HG03135 (cell line): Measurements from ENCODE around the gene AXIN1.
"Not testable (repeated sequence)": the region's sequence is repeated elsewhere in the genome, so short reads cannot be mapped to it uniquely, and the experiment has no call there.

Source experiments
- ATAC-seq: cut with Tn5 transposase; IDR thresholded peaks from one replicate; pipeline ENCODE4 v1.9.1; 2021; ENCODE audit warnings: mild to moderate bottlenecking, moderate library complexity; ENCODE audit not compliant: unreplicated experiment

AXIN1 gene

DNA sequence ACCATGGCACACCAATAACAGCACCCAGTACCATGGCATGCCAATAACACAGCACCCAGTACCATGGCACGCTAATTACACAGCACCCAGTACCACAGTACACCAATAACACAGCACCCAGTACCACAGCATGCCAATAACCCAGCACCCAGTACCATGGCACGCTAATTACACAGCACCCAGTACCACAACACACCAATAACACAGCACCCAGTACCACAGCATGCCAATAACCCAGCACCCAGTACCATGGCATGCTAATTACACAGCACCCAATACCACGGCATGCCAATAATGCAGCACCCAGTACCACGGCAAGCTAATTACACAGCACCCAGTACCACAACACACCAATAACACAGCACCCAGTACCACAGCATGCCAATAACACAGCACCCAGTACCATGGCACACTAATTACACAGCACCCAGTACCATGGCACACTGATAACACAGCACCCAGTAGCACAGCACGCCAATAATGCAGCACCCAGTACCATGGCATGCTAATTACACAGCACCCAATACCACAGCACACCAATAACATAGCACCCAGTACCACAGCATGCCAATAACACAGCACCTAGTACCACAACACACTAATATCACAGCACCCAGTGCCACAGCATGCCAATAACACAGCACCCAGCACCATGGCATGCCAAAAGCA, 18.2 kb downstream of the AXIN1 start:
- ATAC-seq, result not testable (repeated sequence)

DNA sequence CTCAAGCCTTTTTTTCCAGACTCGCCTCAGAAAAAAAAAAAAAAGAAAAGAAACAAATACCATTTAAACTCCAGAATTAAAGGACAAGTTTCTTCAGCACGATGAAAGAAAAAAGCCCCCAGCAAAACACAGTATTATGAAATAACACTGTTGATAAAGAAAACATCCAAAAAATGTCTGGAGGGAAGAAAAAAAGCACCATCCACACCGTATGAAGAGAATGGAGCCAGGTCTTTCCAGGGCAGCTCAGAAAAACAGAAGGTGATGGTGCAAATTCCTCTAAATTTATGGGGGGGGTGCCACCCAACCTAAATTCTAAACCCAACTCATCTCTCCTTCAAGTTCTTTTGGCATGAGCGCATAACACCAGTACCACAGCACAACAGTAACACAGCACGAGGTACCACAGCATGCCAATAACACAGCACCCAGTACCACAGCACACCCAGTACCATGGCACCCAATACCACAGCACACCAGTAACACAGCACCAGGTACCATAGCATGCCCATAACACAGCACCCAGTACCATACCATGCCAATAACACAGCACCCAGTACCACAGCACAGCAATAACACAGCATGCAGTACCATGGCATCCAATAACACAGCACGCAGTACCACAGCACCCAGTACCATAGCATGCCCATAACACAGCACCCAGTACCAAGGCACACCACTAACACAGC, 19.0 kb downstream of the AXIN1 start:
- ATAC-seq, result no peak

DNA sequence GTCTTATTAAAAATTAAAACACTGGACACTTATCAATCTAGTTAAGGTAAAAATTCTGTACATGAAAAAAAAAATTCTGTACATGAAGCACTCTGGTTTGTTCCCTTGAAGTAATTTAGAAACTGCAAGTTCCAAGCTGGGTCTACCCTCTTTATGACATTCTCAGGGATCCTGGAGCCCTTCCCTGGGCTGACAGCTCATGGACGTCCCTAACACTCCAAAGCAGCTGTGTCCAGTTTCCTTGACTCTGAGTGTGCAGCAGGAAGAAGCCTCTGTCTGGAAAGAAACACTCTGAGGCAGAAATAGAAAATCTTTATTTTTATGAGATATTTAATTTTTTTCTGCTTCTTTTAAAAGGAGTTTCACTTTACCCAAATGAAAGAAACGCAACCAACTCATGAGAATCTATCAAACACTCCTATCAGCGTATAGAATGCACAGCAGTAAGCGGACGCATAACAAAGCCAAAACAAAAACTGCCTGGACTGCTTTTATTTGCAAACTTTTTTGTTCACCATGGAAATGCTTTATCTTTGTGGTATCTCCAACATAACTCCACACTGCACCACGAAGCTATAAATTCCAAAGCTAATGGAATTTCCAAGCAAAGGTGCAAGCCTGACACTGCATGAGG, 21.2 kb downstream of the AXIN1 start:
- ATAC-seq, result not testable (repeated sequence)

DNA sequence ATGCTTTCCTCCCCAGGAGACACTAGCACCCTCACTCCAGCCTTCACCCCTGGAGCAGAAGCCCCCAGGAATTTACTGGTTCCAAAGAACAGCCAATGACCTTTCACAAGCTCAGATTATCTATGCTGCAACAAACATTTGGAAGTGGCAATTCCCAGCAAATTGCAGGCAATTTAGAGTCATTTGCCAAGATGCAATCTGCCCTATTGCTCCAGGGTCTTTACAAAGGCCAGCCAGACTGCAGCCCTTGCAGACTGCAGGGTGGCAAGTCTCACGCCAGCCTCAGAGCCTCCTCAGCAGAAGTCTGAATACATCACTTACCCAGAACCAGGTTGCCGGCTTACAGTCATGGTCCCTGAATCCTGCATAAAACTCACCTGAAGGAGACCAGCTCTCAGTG, 21.8 kb downstream of the AXIN1 start:
- no peak for ATAC-seq

DNA sequence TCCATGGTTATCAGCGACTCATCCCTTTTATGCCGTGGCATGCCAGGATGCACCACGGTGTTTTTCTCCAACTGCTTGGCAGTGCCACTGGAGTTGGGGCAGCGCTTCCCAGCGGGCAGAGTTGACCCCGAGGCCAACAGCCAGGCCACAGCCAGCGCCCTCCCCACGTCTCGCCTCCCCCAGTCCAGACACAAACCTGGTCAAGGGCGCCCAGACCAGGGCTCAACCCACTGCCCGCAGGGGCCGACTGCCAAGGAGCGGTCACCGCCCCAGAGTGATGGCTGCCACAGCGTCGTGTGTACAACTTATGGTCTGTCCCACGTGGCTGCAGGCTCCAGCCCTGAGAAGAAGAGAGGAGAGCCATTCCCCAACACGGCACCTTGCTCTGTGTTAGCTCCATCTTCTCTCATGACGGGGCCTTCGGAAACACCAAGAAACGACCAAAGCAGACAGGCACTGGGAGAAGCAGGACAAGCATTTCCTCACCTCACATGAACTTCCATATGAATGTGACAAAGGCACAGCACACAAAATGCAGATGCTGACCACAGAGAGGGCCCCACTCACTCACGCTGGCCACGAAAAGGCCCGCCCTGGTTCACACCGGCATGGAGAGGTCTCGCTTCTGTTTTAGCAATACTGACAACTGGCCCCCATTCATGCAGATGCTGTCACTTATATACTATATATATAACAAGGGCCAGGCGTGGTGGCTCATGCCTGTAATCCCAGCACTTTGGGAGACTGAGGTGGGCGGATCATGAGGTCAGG, 27.0 kb downstream of the AXIN1 start:
- ATAC-seq, result no peak

DNA sequence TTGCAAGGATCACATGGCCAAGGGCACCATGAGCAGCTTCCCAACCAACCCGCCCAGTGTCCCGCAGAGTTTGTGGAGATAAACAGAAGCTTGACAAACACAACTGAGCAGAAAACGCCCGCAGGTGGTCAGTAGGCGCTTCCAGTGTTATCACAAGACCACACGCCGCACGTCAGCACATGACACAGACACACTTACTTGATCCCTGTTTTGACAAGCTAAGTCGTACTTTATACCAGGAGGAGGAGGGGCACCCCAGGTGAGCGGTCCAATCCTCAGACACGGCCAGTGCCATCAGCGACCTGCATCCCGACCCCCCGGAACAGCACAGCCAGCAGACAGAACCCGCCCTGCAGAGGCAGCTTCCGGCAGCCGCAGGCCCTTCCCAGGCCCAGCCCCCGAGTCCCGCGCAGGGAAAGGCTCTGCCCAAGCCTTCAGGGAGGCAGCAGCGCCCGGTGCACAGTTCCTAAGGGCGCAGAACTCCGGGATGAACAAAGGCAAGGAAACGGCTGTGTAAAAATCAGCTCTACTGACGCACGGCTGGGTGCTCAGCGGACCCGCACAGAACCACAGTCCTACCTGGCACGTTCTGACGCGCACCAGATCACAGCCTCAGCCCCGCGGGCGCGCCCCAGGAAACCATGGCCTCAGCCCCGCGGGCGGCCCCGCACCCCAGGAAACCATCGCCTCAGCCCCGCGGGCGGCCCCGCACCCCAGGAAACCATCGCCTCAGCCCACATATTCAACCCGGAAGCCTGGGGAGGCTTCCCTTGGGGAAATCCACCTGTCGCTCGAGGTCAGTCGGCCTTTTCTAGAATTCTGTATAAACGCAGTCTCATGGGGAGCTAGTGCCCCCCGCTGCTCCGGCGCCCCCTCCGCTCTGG, 27.8 kb downstream of the AXIN1 start:
- no peak for ATAC-seq

DNA sequence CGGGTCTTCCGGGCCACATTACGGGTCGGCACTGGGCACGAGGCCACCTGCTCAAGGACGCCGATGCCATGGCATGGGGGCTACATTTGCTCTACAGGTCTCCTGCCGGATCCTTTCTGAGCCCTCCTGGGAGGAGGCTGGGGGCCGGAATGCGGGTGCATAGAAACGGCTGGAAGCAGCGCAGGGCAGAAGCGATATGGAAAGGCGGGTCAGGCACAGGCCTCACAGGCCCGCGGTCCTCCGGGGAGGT, 28.4 kb downstream of the AXIN1 start:
- ATAC-seq, result no peak

DNA sequence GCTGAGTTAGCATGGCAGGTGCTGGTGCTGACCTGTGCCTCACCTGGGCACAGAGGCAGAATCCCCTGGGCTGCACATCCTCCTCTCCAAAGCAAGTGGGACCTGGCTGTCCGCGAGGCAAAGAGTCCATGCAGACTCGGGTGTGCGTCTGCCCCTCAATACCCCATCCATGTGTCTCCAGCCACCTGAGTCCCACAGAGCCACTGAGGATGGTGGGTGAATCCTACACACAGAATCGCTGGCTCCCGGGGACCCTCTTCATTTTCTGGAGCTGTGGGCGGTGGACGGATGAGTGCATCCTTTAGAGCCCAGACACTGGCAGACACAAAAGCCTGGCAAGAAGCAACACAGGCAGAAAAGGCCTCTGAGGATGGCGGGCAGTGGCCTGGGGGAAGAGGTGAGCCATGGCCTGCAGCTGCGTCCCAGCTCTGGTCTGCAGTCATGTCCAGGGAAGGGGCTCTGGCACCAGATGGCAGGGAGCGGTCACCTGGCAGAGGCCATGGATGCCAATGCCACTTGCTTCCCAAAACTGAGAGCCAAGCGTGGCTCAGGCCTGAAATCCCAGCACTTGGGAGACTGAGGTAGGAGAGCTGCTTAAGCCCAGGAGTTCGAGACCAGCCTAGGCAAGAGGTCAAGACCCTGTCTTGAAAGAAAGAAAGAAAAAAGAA, 29.9 kb downstream of the AXIN1 start:
- ATAC-seq, result no peak

DNA sequence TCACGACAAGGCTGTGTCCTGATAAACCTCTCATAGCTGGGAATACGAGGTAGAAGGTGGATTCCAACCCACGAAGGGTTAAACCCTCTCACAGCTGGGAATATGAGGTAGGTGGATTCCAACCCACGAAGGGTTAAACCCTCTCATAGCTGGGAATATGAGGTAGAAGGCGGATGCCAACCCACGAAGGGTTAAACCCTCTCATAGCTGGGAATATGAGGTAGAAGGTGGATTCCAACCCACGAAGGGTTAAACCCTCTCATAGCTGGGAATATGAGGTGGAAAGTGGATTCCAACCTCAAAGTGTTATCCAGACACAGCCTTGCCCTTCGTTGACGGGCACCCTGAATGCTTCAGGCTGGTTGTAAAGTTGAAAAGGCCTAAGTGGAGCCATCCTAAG, 31.0 kb downstream of the AXIN1 start:
- ATAC-seq, result no peak

DNA sequence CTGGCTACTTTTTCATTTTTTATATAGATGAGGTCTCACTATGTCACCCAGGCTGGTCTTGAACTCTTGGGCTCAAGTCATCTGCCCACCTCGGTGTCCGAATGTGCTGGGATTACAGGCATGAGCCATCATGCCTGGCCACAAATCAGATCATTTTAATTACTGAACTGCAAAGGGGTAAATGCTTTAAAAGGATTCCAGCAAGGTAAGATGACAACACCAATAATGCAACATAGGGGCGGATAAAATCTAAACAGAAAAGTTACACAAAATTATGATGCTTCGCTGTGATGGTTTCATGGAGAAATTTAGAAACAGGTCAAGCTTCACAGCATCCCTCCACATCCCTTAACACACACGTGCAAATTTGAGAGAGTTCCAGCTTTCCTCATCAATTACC, 32.3 kb downstream of the AXIN1 start:
- no peak for ATAC-seq

DNA sequence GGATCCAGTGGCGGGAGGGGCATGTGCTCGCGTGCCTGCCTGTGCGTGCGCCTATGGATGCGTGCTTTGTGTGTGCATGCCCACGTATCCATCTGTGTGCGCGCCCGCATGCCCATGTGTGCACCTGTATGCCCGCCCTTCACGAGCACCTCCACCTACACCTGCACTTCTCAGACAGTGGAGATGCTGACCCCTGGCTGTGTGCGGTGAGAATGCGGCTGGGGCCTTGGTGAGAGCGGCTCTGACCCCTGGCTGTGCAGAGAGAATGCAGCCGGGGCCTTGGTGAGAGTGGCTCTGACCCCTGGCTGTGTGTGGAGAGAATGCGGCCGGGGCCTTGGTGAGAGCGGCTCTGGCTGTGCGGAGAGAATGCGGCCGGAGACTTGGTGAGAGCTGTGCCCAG, 33.9 kb downstream of the AXIN1 start:
- no peak for ATAC-seq

DNA sequence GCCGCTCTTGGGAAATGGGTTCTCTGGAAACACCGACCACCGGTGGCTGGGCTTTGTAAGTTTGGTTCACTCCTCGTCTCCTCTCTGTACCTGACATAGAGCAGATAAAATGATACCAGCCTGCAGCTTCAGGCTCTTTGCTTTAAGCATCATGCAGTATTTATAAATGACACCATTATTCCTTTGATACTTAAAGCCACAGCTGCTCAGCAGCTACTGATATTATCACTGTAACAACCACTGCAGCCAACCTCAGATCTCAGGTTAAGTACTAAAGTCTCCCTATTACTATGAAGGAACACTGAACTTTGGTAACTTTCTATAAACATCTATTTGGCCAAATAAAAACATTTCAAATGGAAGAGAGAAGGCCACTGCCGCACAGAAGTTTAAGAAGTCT, 34.9 kb downstream of the AXIN1 start:
- no peak for ATAC-seq

DNA sequence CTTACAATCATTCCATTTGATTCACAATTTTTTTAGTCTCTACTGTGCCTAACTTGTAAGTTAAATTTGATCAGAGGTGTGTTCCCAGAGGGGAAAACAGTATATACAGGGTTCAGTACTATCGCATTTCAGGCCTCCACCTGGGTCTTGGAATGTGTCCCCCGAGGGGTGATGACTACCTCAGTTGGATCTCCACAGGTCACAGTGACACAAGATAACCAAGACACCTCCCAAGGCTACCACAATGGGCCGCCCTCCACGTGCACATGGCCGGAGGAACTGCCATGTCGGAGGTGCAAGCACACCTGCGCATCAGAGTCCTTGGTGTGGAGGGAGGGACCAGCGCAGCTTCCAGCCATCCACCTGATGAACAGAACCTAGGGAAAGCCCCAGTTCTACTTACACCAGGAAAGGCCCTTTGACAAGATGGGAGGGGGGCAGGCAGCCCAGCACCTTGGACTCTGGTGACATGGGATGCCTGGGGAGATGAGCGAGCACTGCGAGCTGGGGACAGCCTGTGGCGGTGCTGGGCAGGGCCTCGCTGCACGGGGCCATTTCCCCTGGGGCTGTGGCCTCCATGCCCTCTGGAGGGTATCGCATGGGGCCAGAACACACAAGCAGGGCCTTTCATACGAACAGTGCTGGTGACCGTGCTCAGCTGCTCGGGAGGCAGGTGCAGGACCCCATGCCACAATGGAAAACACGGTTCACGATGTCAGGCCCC, 35.6 kb downstream of the AXIN1 start:
- ATAC-seq, result no peak

DNA sequence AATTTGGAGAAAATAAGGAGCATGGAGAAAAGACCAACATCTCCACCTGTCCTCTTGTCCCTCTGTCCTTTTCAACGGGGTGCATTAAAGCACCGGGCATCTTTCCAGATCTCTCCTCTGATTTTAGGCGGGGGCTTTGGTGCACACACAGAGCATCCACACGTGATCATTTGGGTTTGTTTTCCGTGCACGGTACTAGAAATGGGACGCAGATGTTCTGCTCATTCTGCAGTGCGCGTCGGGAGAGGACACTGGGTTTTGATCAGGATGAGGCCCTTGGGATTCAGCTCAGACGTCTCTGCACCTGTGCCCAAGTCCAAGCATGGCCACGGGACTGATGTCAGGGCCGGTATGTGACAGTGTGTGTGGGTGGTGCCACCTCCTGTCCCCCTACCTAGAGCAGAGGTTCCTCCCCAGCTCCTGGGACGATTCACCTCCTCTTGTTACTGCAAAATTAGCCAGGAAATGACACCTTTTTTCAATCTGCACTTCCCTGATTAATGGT, 37.7 kb downstream of the AXIN1 start:
- ATAC-seq, result no peak

DNA sequence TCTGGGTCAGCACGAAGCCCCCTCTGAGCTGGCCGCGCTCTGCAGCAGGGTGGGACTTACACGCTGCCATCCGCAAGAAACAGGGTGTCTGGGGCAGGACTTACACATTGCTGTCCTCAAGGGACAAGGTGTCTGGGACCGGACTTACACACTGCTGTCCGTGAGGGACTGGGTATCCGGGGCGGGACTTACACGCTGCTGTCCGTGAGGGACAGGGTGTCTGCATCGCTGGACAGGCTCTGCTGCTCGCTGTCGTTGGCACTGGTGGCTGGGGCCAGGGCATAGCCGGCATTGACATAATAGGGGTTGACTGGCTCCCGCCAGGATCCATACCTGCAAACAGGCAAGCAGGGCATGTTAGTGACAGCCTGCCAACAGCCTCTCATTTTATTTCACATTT, 38.2 kb downstream of the AXIN1 start:
- ATAC-seq, result no peak

DNA sequence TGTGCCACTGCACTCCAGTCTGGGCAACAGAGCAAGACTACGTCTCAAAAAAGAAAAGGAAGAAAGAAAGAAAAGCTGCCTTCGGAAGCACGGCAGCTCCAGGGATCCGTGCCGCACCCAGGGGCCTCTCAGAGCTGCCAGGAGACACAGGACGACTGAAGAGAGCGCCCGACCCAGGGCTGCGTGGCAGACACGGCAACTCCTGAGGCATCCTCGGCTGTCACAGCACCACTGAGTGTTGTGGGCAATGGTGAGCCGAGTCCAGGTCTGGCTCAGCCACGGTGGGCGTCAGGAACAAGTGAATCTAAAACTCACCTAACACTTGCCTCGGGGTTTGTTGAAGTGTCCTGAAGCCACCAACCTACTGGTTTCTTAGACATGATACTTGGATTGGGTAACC, 40.8 kb downstream of the AXIN1 start:
- ATAC-seq, result no peak

DNA sequence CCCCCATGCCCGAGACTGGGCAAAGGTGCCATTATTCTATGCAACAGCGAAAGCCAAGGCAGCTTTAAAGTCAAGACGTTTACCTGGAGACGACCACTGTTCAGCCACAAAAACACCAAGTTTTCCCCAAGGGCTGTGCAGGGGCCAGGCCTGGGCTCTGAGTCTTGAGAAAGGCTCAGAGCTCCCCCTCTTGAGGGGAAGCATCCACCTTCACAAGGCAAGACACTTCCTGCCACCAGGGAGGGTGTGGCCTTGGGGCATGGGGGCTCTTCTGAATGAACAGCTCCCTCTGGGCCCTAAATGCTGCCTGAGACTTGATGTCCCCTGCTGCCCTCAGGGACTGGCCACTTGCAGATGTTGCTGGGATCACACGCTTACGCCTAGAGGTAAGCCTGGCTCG, 43.0 kb downstream of the AXIN1 start:
- no peak for ATAC-seq

DNA sequence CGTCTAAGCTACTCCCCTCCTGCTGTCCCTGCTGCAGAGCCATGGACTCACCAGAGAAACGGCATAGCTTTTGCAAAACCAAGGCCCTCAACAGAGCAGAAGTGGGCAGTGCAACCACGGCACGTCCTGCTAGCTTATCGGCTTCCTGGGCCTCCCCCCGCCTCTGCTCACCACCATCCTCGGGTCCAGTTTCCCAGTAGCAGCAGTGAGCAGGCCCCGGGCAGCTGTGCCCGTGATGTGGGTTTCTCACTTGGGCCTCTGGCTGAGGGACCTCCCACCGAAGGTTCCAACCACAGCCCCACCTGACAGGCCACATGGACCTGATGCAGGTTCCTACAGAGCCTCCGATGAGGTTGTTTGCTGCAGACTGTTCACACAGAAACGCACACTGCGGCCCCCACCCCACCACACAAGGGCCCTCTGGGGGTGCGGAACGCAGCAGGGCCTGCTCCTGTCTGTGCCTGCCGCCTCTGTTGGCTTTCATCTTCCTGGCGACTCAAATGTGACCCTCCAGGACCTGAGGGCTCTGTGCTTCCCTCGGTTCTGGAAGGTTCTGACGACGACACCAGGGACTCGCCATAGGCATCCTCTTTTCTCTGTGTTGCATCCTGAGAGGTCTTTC, 44.7 kb downstream of the AXIN1 start:
- no peak for ATAC-seq

DNA sequence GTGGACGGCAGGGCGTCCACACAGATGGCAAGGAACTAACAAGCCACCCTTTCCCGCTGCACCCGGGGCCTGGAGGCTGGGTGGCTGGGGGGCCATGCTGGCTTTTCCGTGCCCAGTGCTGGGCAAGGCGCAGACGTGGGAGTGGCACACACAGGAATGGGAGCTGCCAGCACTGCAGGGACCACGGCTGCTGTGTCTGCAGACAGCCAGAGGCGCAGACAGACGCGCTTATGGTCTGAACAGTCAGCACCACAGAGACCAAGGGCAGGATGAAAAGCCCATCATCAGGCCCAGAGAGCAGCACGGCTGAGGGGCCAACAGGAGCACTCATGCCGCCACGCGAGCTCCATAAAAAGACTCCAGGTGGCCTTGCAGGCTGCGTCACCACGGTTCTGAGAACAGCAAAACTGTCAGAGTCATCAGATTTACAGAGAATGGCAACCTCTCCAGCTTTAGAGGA, 45.6 kb downstream of the AXIN1 start:
- ATAC-seq, result no peak
